GM12878 (cell line): ENCODE results near the gene HTRA3. TPM values are rescaled to one million over a fixed set of nuclear protein-coding genes. Genes with fewer than 3 reads are reported as not detected.

Experiments used
- ATAC-seq: fragments of 200-7000 bp; cut with Tn5 transposase; 3 replicates; pipeline ENCODE4 v1.9.1; 2020; ENCODE audit warnings: mild to moderate bottlenecking, moderate library complexity
- BruUV-seq: library from RNA; stranded (reverse); fragments of 400-500 nt; replicated peaks from 2 replicates; lab custom pipeline; 2021; lab: Mats Ljungman, UMichigan
- CTCF ChIA-PET: fragments of 300-600 bp; sonication (Branson Sonifier 250); formaldehyde crosslinking; extraction: SDS; loops from one replicate; lab custom pipeline; 2021; ENCODE audit warnings: inconsistent platforms; lab: Yijun Ruan, JAX
- POLR2A ChIA-PET: fragments of 350-600 bp; formaldehyde crosslinking; extraction: SDS; loops from one replicate; lab custom pipeline; 2021; ENCODE audit warnings: inconsistent platforms; lab: Charles Lee
- RAD21 ChIA-PET: fragments of 300-600 bp; sonication (Branson Sonifier 250); formaldehyde crosslinking; loops from one replicate; lab custom pipeline; 2023; ENCODE audit warnings: antibody characterized with exemption; ENCODE audit not compliant: unreplicated experiment; lab: Charles Lee
- SMC1A ChIA-PET: fragments of 300-600 bp; sonication (Branson Sonifier 250); formaldehyde crosslinking; loops from one replicate; lab custom pipeline; 2023; ENCODE audit not compliant: unreplicated experiment, uncharacterized antibody; lab: Charles Lee
- DNase-seq: peaks from one replicate; pipeline ENCODE4 v3.0.0-alpha.2; 2011; ENCODE audit warnings: low read depth, low spot score
- FAIRE-seq: peaks from 3 replicates; lab custom pipeline; 2011; peaks lifted over from hg19 to GRCh38; lab: Jason Lieb, UNC
- H2AFZ ChIP-seq: 2 replicates; pipeline ENCODE4 v1.6.0; 2011; ENCODE audit warnings: low read depth, low read length, control low read depth; ENCODE audit not compliant: control insufficient read depth
- H3K27ac ChIP-seq: 2 replicates; pipeline ENCODE4 v1.5.1; 2011; ENCODE audit warnings: control low read depth; ENCODE audit not compliant: control insufficient read depth, insufficient read depth
- H3K27me3 ChIP-seq, 2 experiments: replicated peaks in 1 of 2; 2 replicates each; pipeline versions ENCODE4 v1.6.0 to v1.6.1; 2011; ENCODE audit warnings: low read length in 1 of 2; ENCODE audit not compliant: control insufficient read depth in 2 of 2, insufficient read depth in 2 of 2
- H3K36me3 ChIP-seq, 2 experiments: 2 replicates each; pipeline ENCODE4 v1.5.1; 2011; ENCODE audit warnings: low read length in 1 of 2; ENCODE audit not compliant: control insufficient read depth in 2 of 2, insufficient read depth in 2 of 2
- H3K4me1 ChIP-seq: 2 replicates; pipeline ENCODE4 v1.6.1; 2011; ENCODE audit warnings: mild to moderate bottlenecking, low read length, moderate library complexity, mixed read lengths; ENCODE audit not compliant: control insufficient read depth, insufficient read depth
- H3K4me2 ChIP-seq: 2 replicates; pipeline ENCODE4 v1.6.0; 2011; ENCODE audit warnings: control low read depth; ENCODE audit not compliant: control insufficient read depth, insufficient read depth
- H3K4me3 ChIP-seq: fragments of 200-600 bp; sonication (generic); 2 replicates; pipeline ENCODE4 v1.5.1; 2016
- H3K79me2 ChIP-seq: 2 replicates; pipeline ENCODE4 v1.6.0; 2011; ENCODE audit warnings: low read length; ENCODE audit not compliant: control insufficient read depth, insufficient read depth
- H3K9ac ChIP-seq: 2 replicates; pipeline ENCODE4 v1.8.0; 2011; ENCODE audit warnings: low read length, control low read depth, mixed read lengths; ENCODE audit not compliant: control insufficient read depth, insufficient read depth
- H3K9me3 ChIP-seq: replicated peaks from 3 replicates; pipeline ENCODE4 v1.5.1; 2011; ENCODE audit warnings: mild to moderate bottlenecking, low read length; ENCODE audit not compliant: control insufficient read depth, insufficient read depth
- H4K20me1 ChIP-seq: 2 replicates; pipeline ENCODE4 v1.6.0; 2011; ENCODE audit not compliant: control insufficient read depth, insufficient read depth
- ATF7 ChIP-seq: fragments of 450-650 bp; IDR thresholded peaks from 2 replicates; pipeline ENCODE4 v1.6.1; 2016; ENCODE audit warnings: low read depth, mild to moderate bottlenecking
- BRCA1 ChIP-seq: IDR thresholded peaks from 2 replicates; pipeline ENCODE4 v1.6.1; 2011; ENCODE audit warnings: low read depth, low read length, improper control_type of control experiment
- CBFB ChIP-seq: IDR thresholded peaks from 2 replicates; pipeline ENCODE4 v1.6.1; 2016; ENCODE audit warnings: antibody characterized with exemption, low read depth
- EGR1 ChIP-seq, 2 experiments: IDR thresholded peaks; 1 replicate in 1 of 2; 2 replicates in 1 of 2; pipeline ENCODE4 v1.6.1; 2011 to 2012; ENCODE audit warnings: low read depth in 2 of 2, low read length in 2 of 2, borderline replicate concordance in 1 of 2, mild to moderate bottlenecking in 1 of 2, moderate library complexity in 1 of 2
- MTA3 ChIP-seq: IDR thresholded peaks from 2 replicates; pipeline ENCODE4 v1.6.1; 2012; ENCODE audit warnings: low read length, inconsistent platforms, borderline replicate concordance
- MXI1 ChIP-seq: fragments of 150-350 bp; IDR thresholded peaks from 2 replicates; pipeline ENCODE4 v1.6.1; 2011; ENCODE audit warnings: low read depth, mild to moderate bottlenecking, inconsistent platforms, low read length, improper control_type of control experiment
- NR2C2 ChIP-seq: IDR thresholded peaks from 2 replicates; pipeline ENCODE4 v1.6.1; 2011; ENCODE audit warnings: borderline replicate concordance, low read depth; ENCODE audit not compliant: control insufficient read depth, insufficient read length
- NR2F1 ChIP-seq: fragments of 450-650 bp; conservative IDR thresholded peaks from 2 replicates; pipeline ENCODE4 v1.6.1; 2017; ENCODE audit warnings: mild to moderate bottlenecking
- POLR2AphosphoS2 ChIP-seq: IDR thresholded peaks from 2 replicates; pipeline ENCODE4 v1.6.1; 2011; ENCODE audit warnings: low read depth, mild to moderate bottlenecking, low read length, improper control_type of control experiment, moderate library complexity
- YBX1 ChIP-seq: fragments of 450-650 bp; IDR thresholded peaks from 2 replicates; pipeline ENCODE4 v1.6.1; 2016; ENCODE audit warnings: antibody characterized with exemption
- WGBS: methylation state at CpG from one replicate; pipeline ENCODE4 v1.1.6; 2016; ENCODE audit warnings: low lambda C conversion rate; ENCODE audit not compliant: insufficient replicate concordance, insufficient coverage; ENCODE audit errors: missing lambda C conversion rate; 5-methylcytosine and 5-hydroxymethylcytosine counted together
- in situ Hi-C: fragments of 300-500 bp; cut with MboI; formaldehyde crosslinking; loops from 9 replicates; pipeline ENCODE4 v1.14.3; 2018; ENCODE audit warnings: mixed read lengths
- intact Hi-C: fragments of 100-400 bp; cut with micrococcal nuclease; formaldehyde crosslinking; loops from one replicate; pipeline ENCODE4 v1.14.2; 2022; ENCODE audit not compliant: unreplicated experiment
- polyA plus RNA-seq, 11 experiments: library from polyadenylated mRNA; depleted of rRNA in 4 of 11; unstranded in 6 of 11; stranded (reverse) in 5 of 11; fragments of >200 nt; fragmentation: Nextera tagmentation in 4 of 11; fragmentation: Illumina TruSeq in 1 of 11; extraction: Ambion mirVana in 4 of 11; extraction: Trizol in 1 of 11; gene quantifications; 1 replicate in 1 of 11; 2 replicates in 10 of 11; pipeline versions ENCODE4 v1.2.1 to v1.2.3, GENCODE V29; 2011 to 2016; ENCODE audit warnings: inconsistent platforms in 2 of 11, missing spikeins in 2 of 11, low read depth in 1 of 11
- total RNA-seq, 4 experiments: library from RNA; depleted of rRNA in 3 of 4; stranded (reverse); fragments of >200 nt in 3 of 4; fragmentation: Illumina TruSeq in 1 of 4; extraction: Trizol in 1 of 4; gene quantifications; 2 replicates each; pipeline versions ENCODE4 v1.2.1 to v1.2.3, GENCODE V29; 2013 to 2021

The HTRA3 gene
- total and polyA plus RNA-seq, 10 of the 15 experiments (the other 5 are each of a cell fraction or from before 2014, with no cell fraction given), result 0.04 to 1.2 (median 0.08) TPM; not detected in 7

- no TSS peak for BruUV-seq
- no peaks in the 10 kb centered on the region for H4K20me1 ChIP-seq
- H2AFZ ChIP-seq, result no peak overlapping the region
- no peak for TF ChIP-seq YBX1
- TF ChIP-seq EGR1 (IDR thresholded peaks at IDR 0.05; ENCODE audit: borderline replicate concordance in 1 of 2, low read depth in 2 of 2, low read length in 2 of 2), result no peak
- TF ChIP-seq ATF7, result no peak
- no peak for TF ChIP-seq NR2F1
- no peak for TF ChIP-seq CBFB
- no peak for TF ChIP-seq MTA3
- no peak for TF ChIP-seq POLR2AphosphoS2
- no peak for TF ChIP-seq NR2C2
- TF ChIP-seq BRCA1, result no peak
- no peak for TF ChIP-seq MXI1
- TF ChIP-seq, all 136 proteins: peak for 0
- FAIRE-seq, result no peak
- Histone ChIP-seq H3K9me3 (no peaks in the 10 kb centered on the region), H3K4me3 (no peak overlapping the region), H3K79me2 (no peaks in the 10 kb centered on the region), H3K36me3 (no peaks in the 10 kb centered on the region), H3K4me2 (no peak overlapping the region), H3K4me1 (no peaks in the 10 kb centered on the region), H3K27me3 (no peaks in the 10 kb centered on the region; a peak in 2 of 4 replicates), H3K27ac (no peak overlapping the region), H3K9ac (no peak overlapping the region)
- POLR2A ChIA-PET, result interaction anchor here (0.7 kb wide), 1 partner anchor 13 kb away, joined by 3 read pairs; no protein-coding TSS in a partner anchor
- intact Hi-C loops (no loop called here), in situ Hi-C loops (no loop called here)
- CTCF ChIA-PET, result interaction anchor here (0.7 kb wide), 1 partner anchor 628 kb away, joined by 3 read pairs; no protein-coding TSS in a partner anchor
- DNase-seq, result no peak
- no peak for ATAC-seq
- 29% methylated on average over 13 of the region's 13 CpGs for WGBS
- SMC1A ChIA-PET, result interaction anchor here (1.2 kb wide), 1 partner anchor 22 kb away, joined by 3 read pairs; no protein-coding TSS in a partner anchor
- RAD21 ChIA-PET, result no interaction called here
Observed at GRCh38 chr4:8289151-8289750, 19.7 kb downstream of the HTRA3 start.
